Natural killer cell (primary cell): ENCODE results near the gene MUC12. TPM values are rescaled to one million over a fixed set of nuclear protein-coding genes. Genes with fewer than 3 reads are reported as not detected.

ENCODE experiments used
- ATAC-seq, 3 donors: fragments of 150-1000 bp in 2 of 3; fragments of 200-7000 bp in 1 of 3; cut with Tn5 transposase; 1 replicate in 1 of 3; 2 replicates in 2 of 3; pipeline ENCODE4 v1.10.0; 2021; ENCODE audit warnings: mild to moderate bottlenecking in 2 of 3, moderate library complexity in 2 of 3
- DNase-seq, 2 donors: peaks; one replicate each; pipeline versions ENCODE4 v3.0.0 to v3.0.0-alpha.2; 2013 to 2021; ENCODE audit warnings: mixed read lengths in 1 of 2
- H3K27ac ChIP-seq: one replicate; pipeline ENCODE4 v1.5.1; 2013; ENCODE audit warnings: mild to moderate bottlenecking, low read length
- H3K27me3 ChIP-seq: one replicate; pipeline ENCODE4 v1.6.1; 2013; ENCODE audit warnings: low read length; ENCODE audit not compliant: control insufficient read depth, insufficient read depth
- H3K36me3 ChIP-seq: one replicate; pipeline ENCODE4 v1.6.1; 2013; ENCODE audit warnings: low read length; ENCODE audit not compliant: control insufficient read depth, insufficient read depth
- H3K4me1 ChIP-seq: one replicate; pipeline ENCODE4 v1.6.1; 2013; ENCODE audit warnings: low read length; ENCODE audit not compliant: control insufficient read depth, insufficient read depth
- H3K4me3 ChIP-seq: one replicate; pipeline ENCODE4 v1.5.1; 2013; ENCODE audit warnings: low read length
- H3K9me3 ChIP-seq: one replicate; pipeline ENCODE4 v1.6.1; 2013; ENCODE audit warnings: low read length; ENCODE audit not compliant: control insufficient read depth, insufficient read depth
- H3K27ac Mint-ChIP-seq, 2 donors: one replicate each; pipeline ENCODE4 v1.8.0; 2022; ENCODE audit warnings: mild to moderate bottlenecking in 2 of 2, mixed read lengths in 2 of 2, moderate library complexity in 1 of 2
- H3K27me3 Mint-ChIP-seq, 2 donors: one replicate each; pipeline ENCODE4 v1.8.0; 2022; ENCODE audit warnings: low read depth in 2 of 2, mixed read lengths in 2 of 2
- H3K36me3 Mint-ChIP-seq: one replicate; pipeline ENCODE4 v1.8.0; 2022; ENCODE audit warnings: mixed read lengths
- H3K4me1 Mint-ChIP-seq, 2 donors: one replicate each; pipeline ENCODE4 v1.8.0; 2022; ENCODE audit warnings: mixed read lengths in 2 of 2
- H3K4me3 Mint-ChIP-seq: one replicate; pipeline ENCODE4 v1.8.0; 2022; ENCODE audit warnings: mild to moderate bottlenecking, moderate library complexity, mixed read lengths
- H3K9me3 Mint-ChIP-seq, 2 donors: one replicate each; pipeline ENCODE4 v1.8.0; 2022; ENCODE audit warnings: mixed read lengths in 2 of 2
- WGBS: methylation state at CpG from one replicate; pipeline ENCODE4 v1.1.7; 2013; ENCODE audit warnings: missing lambda C conversion rate; ENCODE audit not compliant: insufficient coverage; 5-methylcytosine and 5-hydroxymethylcytosine counted together
- intact Hi-C: fragments of 100-400 bp; cut with micrococcal nuclease; formaldehyde crosslinking; loops from one replicate; pipeline ENCODE4 v1.14.2; 2022
- total RNA-seq, 4 donors: library from RNA; stranded (reverse); fragments of 120-200 nt in 1 of 4; gene quantifications; one replicate each; pipeline versions ENCODE4 v1.2.3 to v1.2.4, GENCODE V29; 2013 to 2022
- TF ChIP-seq, protein P1 (sequence below): fragments of 200-600 bp; IDR thresholded peaks from one replicate; pipeline ENCODE4 v1.8.0; 2022; ENCODE audit warnings: antibody characterized with exemption

The MUC12 gene
- total RNA-seq, 3 donors from 2014 or later (not counting 1 experiment from before 2014, with no cell fraction given), result 1.2 to 4.6 TPM; not detected in 1

DNA sequence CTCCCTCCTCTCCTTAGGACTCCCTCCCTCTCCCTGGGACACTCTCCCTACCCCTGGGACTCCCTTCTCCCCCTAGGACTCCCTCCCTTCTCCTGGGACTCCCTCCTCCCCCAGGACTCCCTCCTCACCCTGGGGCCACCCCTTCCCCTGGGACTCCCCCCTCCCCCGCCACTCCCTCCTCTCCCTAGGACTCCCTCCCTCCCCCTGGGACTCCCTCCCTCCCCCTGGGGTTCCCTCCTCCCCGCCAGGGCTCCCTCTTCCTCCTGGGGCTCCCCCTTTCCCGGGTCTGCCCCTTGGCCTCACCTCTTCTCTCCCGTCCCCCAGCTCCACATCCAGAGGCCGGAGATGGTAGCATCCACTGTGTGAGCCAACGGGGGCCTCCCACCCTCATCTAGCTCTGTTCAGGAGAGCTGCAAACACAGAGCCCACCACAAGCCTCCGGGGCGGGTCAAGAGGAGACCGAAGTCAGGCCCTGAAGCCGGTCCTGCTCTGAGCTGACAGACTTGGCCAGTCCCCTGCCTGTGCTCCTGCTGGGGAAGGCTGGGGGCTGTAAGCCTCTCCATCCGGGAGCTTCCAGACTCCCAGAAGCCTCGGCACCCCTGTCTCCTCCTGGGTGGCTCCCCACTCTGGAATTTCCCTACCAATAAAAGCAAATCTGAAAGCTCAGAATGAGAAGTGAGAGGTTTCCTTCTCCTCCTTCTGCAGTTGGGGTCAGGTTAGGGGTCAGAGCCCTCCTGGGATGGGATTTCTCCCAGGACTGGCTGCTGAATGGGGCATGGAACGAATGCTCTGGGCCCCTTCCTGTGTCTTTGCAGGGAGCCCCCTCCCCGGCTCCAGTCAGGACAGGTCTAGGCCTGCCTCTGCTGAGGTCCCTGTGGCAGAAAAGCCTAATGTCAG is 49.2 kb downstream of the MUC12 start:
- H3K4me1 ChIP-seq, result peaks cover 24% of the 10 kb centered on the region
- Mint-ChIP-seq H3K4me3 (peak overlapping the region; percentile 45), H3K27me3 (peaks cover 3 to 6% of the 10 kb centered on the region in 2 donors), H3K9me3 (no peaks in the 10 kb centered on the region), H3K27ac (peak overlapping the region; percentile 53 to 87), H3K4me1 (peaks cover 0 to 31% of the 10 kb centered on the region in 2 donors), H3K36me3 (no peaks in the 10 kb centered on the region)
- no peaks in the 10 kb centered on the region for H3K27me3 ChIP-seq
- DNase-seq, result no peak
- H3K4me3 ChIP-seq, result no peak overlapping the region
- H3K27ac ChIP-seq, result no peak overlapping the region
- intact Hi-C loops, result no loop called here
- no peaks in the 10 kb centered on the region for H3K9me3 ChIP-seq
- TF ChIP-seq, protein P1, sequence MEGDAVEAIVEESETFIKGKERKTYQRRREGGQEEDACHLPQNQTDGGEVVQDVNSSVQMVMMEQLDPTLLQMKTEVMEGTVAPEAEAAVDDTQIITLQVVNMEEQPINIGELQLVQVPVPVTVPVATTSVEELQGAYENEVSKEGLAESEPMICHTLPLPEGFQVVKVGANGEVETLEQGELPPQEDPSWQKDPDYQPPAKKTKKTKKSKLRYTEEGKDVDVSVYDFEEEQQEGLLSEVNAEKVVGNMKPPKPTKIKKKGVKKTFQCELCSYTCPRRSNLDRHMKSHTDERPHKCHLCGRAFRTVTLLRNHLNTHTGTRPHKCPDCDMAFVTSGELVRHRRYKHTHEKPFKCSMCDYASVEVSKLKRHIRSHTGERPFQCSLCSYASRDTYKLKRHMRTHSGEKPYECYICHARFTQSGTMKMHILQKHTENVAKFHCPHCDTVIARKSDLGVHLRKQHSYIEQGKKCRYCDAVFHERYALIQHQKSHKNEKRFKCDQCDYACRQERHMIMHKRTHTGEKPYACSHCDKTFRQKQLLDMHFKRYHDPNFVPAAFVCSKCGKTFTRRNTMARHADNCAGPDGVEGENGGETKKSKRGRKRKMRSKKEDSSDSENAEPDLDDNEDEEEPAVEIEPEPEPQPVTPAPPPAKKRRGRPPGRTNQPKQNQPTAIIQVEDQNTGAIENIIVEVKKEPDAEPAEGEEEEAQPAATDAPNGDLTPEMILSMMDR, result no peak
- WGBS, result 35% methylated on average over 13 of the region's 14 CpGs
- ATAC-seq, result no peak
- no peaks in the 10 kb centered on the region for H3K36me3 ChIP-seq

- ATAC-seq (no peak), DNase-seq (no peak)
- intact Hi-C loops, result no loop called here
- TF ChIP-seq, protein P1, result no peak
- Mint-ChIP-seq H3K4me1 (peaks cover 0 to 27% of the 10 kb centered on the region in 2 donors), H3K27ac (no peak overlapping the region), H3K27me3 (peaks cover 6 to 9% of the 10 kb centered on the region in 2 donors), H3K4me3 (no peak overlapping the region), H3K36me3 (no peaks in the 10 kb centered on the region), H3K9me3 (no peaks in the 10 kb centered on the region)
- no peaks in the 10 kb centered on the region for H3K9me3 ChIP-seq
- H3K27ac ChIP-seq, result no peak overlapping the region
- peaks cover 24% of the 10 kb centered on the region for H3K4me1 ChIP-seq
- H3K36me3 ChIP-seq, result no peaks in the 10 kb centered on the region
- no peaks in the 10 kb centered on the region for H3K27me3 ChIP-seq
- WGBS, result 82% methylated on average over 8 of the region's 8 CpGs
- H3K4me3 ChIP-seq, result no peak overlapping the region
These were observed 51.1 kb downstream of the MUC12 start for GRCh38 chr7:101020444-101020843.

DNA sequence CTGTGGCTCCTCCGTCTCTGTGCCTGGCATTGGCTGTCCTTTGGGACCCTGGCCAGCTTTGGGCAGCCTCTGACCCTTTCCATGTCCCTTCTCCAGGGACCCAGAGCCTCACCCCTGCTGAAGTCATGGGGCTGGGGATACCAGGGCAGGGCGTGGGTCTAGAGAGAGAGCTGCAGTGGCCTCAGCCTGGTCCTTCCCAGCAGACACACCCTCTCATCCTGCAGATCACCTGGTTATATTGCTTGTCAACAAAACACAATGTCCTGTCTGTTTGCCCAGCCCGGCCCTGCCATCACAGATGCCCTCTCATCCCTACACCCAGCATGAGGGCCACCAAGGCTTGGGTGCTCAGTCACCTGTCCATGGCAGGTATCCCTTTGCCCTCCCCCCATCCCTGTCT is 52.3 kb downstream of the MUC12 start:
- H3K27ac Mint-ChIP-seq, result no peak overlapping the region
- no peaks in the 10 kb centered on the region for H3K36me3 Mint-ChIP-seq
- 78% methylated on average over 3 of the region's 3 CpGs for WGBS
- DNase-seq (no peak), ATAC-seq (no peak)
- Histone ChIP-seq H3K9me3 (no peaks in the 10 kb centered on the region), H3K4me1 (peaks cover 19% of the 10 kb centered on the region), H3K27ac (no peak overlapping the region), H3K36me3 (no peaks in the 10 kb centered on the region), H3K27me3 (no peaks in the 10 kb centered on the region), H3K4me3 (no peak overlapping the region)
- TF ChIP-seq, protein P1, result no peak
- H3K9me3 Mint-ChIP-seq, result no peaks in the 10 kb centered on the region
- no peak overlapping the region for H3K4me3 Mint-ChIP-seq
- peaks cover 6 to 9% of the 10 kb centered on the region in 2 donors for H3K27me3 Mint-ChIP-seq
- intact Hi-C loops, result no loop called here
- H3K4me1 Mint-ChIP-seq, result peaks cover 0 to 14% of the 10 kb centered on the region in 2 donors
